HepG2 (cell line): ENCODE results near the gene NCOA4. TPM values are rescaled to one million over a fixed set of nuclear protein-coding genes. Genes with fewer than 3 reads are reported as not detected.

ENCODE experiments used
- ARNT ChIP-seq: fragments of 450-650 bp; IDR thresholded peaks from 2 replicates; pipeline ENCODE4 v1.6.1; 2017
- ARNT2 ChIP-seq: sonication (generic); formaldehyde crosslinking; IDR thresholded peaks from 2 replicates; pipeline ENCODE4 v1.8.0; 2022; ENCODE audit warnings: mild to moderate bottlenecking, low read depth, missing genetic modification reagents, moderate library complexity
- BATF2 ChIP-seq: sonication (generic); formaldehyde crosslinking; IDR thresholded peaks from 2 replicates; pipeline ENCODE4 v1.8.0; 2022; ENCODE audit warnings: mild to moderate bottlenecking, missing genetic modification reagents, moderate library complexity
- E2F2 ChIP-seq: sonication (generic); formaldehyde crosslinking; IDR thresholded peaks from 2 replicates; pipeline ENCODE4 v1.4.0; 2020; ENCODE audit warnings: missing genetic modification reagents, borderline replicate concordance
- HMGXB4 ChIP-seq, 2 experiments: sonication (generic) in 1 of 2; formaldehyde crosslinking in 1 of 2; IDR thresholded peaks; 2 replicates each; pipeline versions ENCODE4 v1.4.0 to v1.6.1; 2018 to 2020; ENCODE audit warnings: missing genetic modification reagents in 2 of 2, borderline replicate concordance in 1 of 2, low read depth in 1 of 2, mild to moderate bottlenecking in 1 of 2, missing biosample characterization in 1 of 2
- THRA ChIP-seq: sonication (generic); formaldehyde crosslinking; IDR thresholded peaks from 2 replicates; pipeline ENCODE4 v1.4.0; 2020; ENCODE audit warnings: missing genetic modification reagents, borderline replicate concordance
- ZGPAT ChIP-seq: IDR thresholded peaks from 2 replicates; pipeline ENCODE4 v1.6.1; 2016; ENCODE audit warnings: mild to moderate bottlenecking
- ZNF609 ChIP-seq: sonication (generic); formaldehyde crosslinking; IDR thresholded peaks from 2 replicates; pipeline ENCODE4 v1.4.0; 2020; ENCODE audit warnings: mild to moderate bottlenecking, missing genetic modification reagents, borderline replicate concordance
- ZNF850 ChIP-seq: sonication (generic); formaldehyde crosslinking; conservative IDR thresholded peaks from 2 replicates; pipeline ENCODE4 v1.9.0; 2021; ENCODE audit warnings: mild to moderate bottlenecking, missing genetic modification reagents
- polyA plus RNA-seq, 8 experiments: library from polyadenylated mRNA; depleted of rRNA in 3 of 8; stranded (reverse) in 7 of 8; unstranded in 1 of 8; fragments of >200 nt; fragmentation: Illumina TruSeq in 4 of 8; extraction: Trizol in 4 of 8; gene quantifications; 2 replicates each; pipeline versions ENCODE4 v1.2.1 to v1.2.3, GENCODE V29; 2011 to 2016; ENCODE audit warnings: low read depth in 4 of 8, missing spikeins in 1 of 8, mixed read lengths in 1 of 8; ENCODE audit not compliant: insufficient read depth in 1 of 8
- total RNA-seq, 5 experiments: library from RNA; depleted of rRNA; stranded (reverse); fragments of >200 nt; fragmentation: Illumina TruSeq; extraction: Trizol; gene quantifications; 2 replicates each; pipeline ENCODE4 v1.2.3, GENCODE V29; 2016; ENCODE audit warnings: low read depth in 1 of 5

Gene NCOA4
- total and polyA plus RNA-seq, 2 of the 13 experiments (the other 11 are each of a cell fraction or from before 2014, with no cell fraction given) = 306 to 400 TPM

GRCh38 chr10:46035923-46036849, 5.8 kb upstream of the NCOA4 start (continued):
- TF ChIP-seq ZNF850 (CRISPR knock-in tag) (no peak), ZGPAT (CRISPR knock-in tag) (peak; percentile 86), ARNT (no peak), ZNF609 (peak; percentile 80; the same call in 1 of the 2 replicates), E2F2 (CRISPR knock-in tag) (no peak), BATF2 (CRISPR knock-in tag) (no peak; the same call in 1 of the 2 replicates), ARNT2 (no peak), THRA (CRISPR knock-in tag) (peak; percentile 27; the same call in 1 of the 2 replicates), HMGXB4 (CRISPR knock-in tag; IDR thresholded peaks at IDR 0.05; ENCODE audit: borderline replicate concordance in 1 of 2, low read depth in 1 of 2) (0 out of 4 replicates have a peak, but pooled peaks of 1 of the 2 experiments have one; percentile 35)
